H1 (cell line): ENCODE results near the gene CYREN. TPM values are rescaled to one million over a fixed set of nuclear protein-coding genes. Genes with fewer than 3 reads are reported as not detected.

ENCODE experiments used
- CTCF ChIA-PET: fragments of 300-600 bp; sonication (Branson Sonifier 250); formaldehyde crosslinking; loops from one replicate; lab custom pipeline; 2021; ENCODE audit not compliant: partially characterized antibody; lab: Charles Lee
- POLR2A ChIA-PET: fragments of 300-600 bp; sonication (Branson Sonifier 250); formaldehyde crosslinking; loops from one replicate; lab custom pipeline; 2021; ENCODE audit warnings: inconsistent platforms; ENCODE audit not compliant: partially characterized antibody; lab: Charles Lee
- DNase-seq, 2 experiments: peaks; one replicate each; pipeline versions ENCODE4 v3.0.0 to v3.0.0-alpha.2; 2010 to 2022; ENCODE audit warnings: low spot score in 2 of 2, low read depth in 1 of 2, mixed read lengths in 1 of 2
- FAIRE-seq: peaks from 2 replicates; lab custom pipeline; 2011; peaks lifted over from hg19 to GRCh38; lab: Jason Lieb, UNC
- H2AFZ ChIP-seq: 2 replicates; pipeline ENCODE4 v1.8.1; 2012; ENCODE audit warnings: low read length, inconsistent platforms
- H2AK5ac ChIP-seq: 2 replicates; pipeline ENCODE4 v1.6.1; 2013; ENCODE audit warnings: low read depth, low read length
- H2BK120ac ChIP-seq: replicated peaks from 2 replicates; pipeline ENCODE3; 2013; ENCODE audit warnings: low read depth, low read length, inconsistent platforms
- H2BK12ac ChIP-seq: 2 replicates; pipeline ENCODE4 v1.6.1; 2013; ENCODE audit warnings: low read depth, low read length
- H2BK15ac ChIP-seq: 2 replicates; pipeline ENCODE4 v1.6.1; 2013; ENCODE audit warnings: low read length
- H2BK20ac ChIP-seq: 2 replicates; pipeline ENCODE4 v1.6.1; 2013; ENCODE audit warnings: low read length
- H2BK5ac ChIP-seq: 2 replicates; pipeline ENCODE4 v1.6.1; 2013; ENCODE audit warnings: low read depth, low read length
- H3K14ac ChIP-seq: 2 replicates; pipeline ENCODE4 v1.6.1; 2013; ENCODE audit warnings: inconsistent platforms; ENCODE audit not compliant: insufficient read length
- H3K18ac ChIP-seq: 2 replicates; pipeline ENCODE4 v1.6.1; 2013; ENCODE audit warnings: low read length; ENCODE audit errors: extremely low read depth
- H3K23ac ChIP-seq: 2 replicates; pipeline ENCODE4 v1.6.1; 2013; ENCODE audit warnings: inconsistent platforms; ENCODE audit not compliant: insufficient read length
- H3K23me2 ChIP-seq: 2 replicates; pipeline ENCODE4 v1.6.1; 2013; ENCODE audit warnings: low read depth, low read length
- H3K27ac ChIP-seq: 2 replicates; pipeline ENCODE4 v1.6.1; 2011; ENCODE audit warnings: low read depth, low read length, inconsistent platforms
- H3K27me3 ChIP-seq, 4 experiments: replicated peaks in 1 of 4; 1 replicate in 1 of 4; 2 replicates in 3 of 4; pipeline versions ENCODE4 v1.6.1 to v1.8.1; 2011 to 2013; ENCODE audit warnings: low read length in 3 of 4, mild to moderate bottlenecking in 3 of 4, inconsistent platforms in 2 of 4, mixed read lengths in 2 of 4, moderate library complexity in 1 of 4; ENCODE audit not compliant: control insufficient read depth in 3 of 4, insufficient read depth in 3 of 4; ENCODE audit errors: extremely low read depth in 1 of 4
- H3K36me3 ChIP-seq, 4 experiments: 2 replicates each; pipeline versions ENCODE4 v1.6.1 to v1.8.1; 2011 to 2013; ENCODE audit warnings: mild to moderate bottlenecking in 4 of 4, low read length in 3 of 4, moderate library complexity in 2 of 4, control low read depth in 1 of 4, inconsistent platforms in 1 of 4; ENCODE audit not compliant: insufficient read depth in 4 of 4, control insufficient read depth in 2 of 4
- H3K4ac ChIP-seq: replicated peaks from 2 replicates; pipeline ENCODE3; 2013; ENCODE audit warnings: low read length, low read depth, mixed read lengths, inconsistent platforms; ENCODE audit not compliant: insufficient read length
- H3K4me1 ChIP-seq, 4 experiments: replicated peaks in 1 of 4; 1 replicate in 1 of 4; 2 replicates in 3 of 4; pipeline versions ENCODE4 v1.6.1 to v1.8.1; 2011 to 2013; ENCODE audit warnings: low read length in 3 of 4, inconsistent platforms in 2 of 4, mixed read lengths in 1 of 4; ENCODE audit not compliant: insufficient read depth in 4 of 4, control insufficient read depth in 3 of 4
- H3K4me2 ChIP-seq, 2 experiments: 2 replicates each; pipeline versions ENCODE4 v1.6.1 to v1.8.1; 2011 to 2013; ENCODE audit warnings: low read depth in 2 of 2, low read length in 2 of 2, control low read depth in 1 of 2, inconsistent platforms in 1 of 2, mild to moderate bottlenecking in 1 of 2; ENCODE audit not compliant: insufficient read depth in 1 of 2
- H3K4me3 ChIP-seq, 4 experiments: fragments of 200-600, 300-600 bp in 1 of 4; sonication (generic), shearing (Covaris generic), sonication (Bioruptor Twin) in 1 of 4; 2 replicates each; pipeline versions ENCODE4 v1.5.1 to v1.8.1; 2011 to 2016; ENCODE audit warnings: low read length in 4 of 4, low read depth in 3 of 4, control low read depth in 2 of 4, inconsistent platforms in 2 of 4, mild to moderate bottlenecking in 2 of 4, mixed read lengths in 1 of 4, moderate library complexity in 1 of 4; ENCODE audit not compliant: insufficient read depth in 2 of 4; ENCODE audit errors: extremely low read depth in 1 of 4
- H3K56ac ChIP-seq: replicated peaks from 2 replicates; pipeline ENCODE3; 2013; ENCODE audit warnings: low read depth, mild to moderate bottlenecking, mixed read lengths, low read length, inconsistent platforms; ENCODE audit not compliant: insufficient read length
- H3K79me1 ChIP-seq: 2 replicates; pipeline ENCODE4 v1.6.1; 2013; ENCODE audit warnings: low read depth, low read length, control low read depth
- H3K79me2 ChIP-seq, 2 experiments: 2 replicates each; pipeline versions ENCODE4 v1.6.1 to v1.8.1; 2012 to 2013; ENCODE audit warnings: low read length in 2 of 2, mild to moderate bottlenecking in 2 of 2, inconsistent platforms in 1 of 2; ENCODE audit not compliant: insufficient read depth in 2 of 2, control insufficient read depth in 1 of 2
- H3K9ac ChIP-seq, 4 experiments: replicated peaks in 1 of 4; 1 replicate in 1 of 4; 2 replicates in 3 of 4; pipeline versions ENCODE4 v1.6.1 to v1.8.1; 2011 to 2013; ENCODE audit warnings: low read depth in 3 of 4, low read length in 3 of 4, control low read depth in 2 of 4, mild to moderate bottlenecking in 2 of 4, moderate library complexity in 2 of 4, inconsistent platforms in 1 of 4; ENCODE audit errors: extremely low read depth in 1 of 4
- H3K9me3 ChIP-seq, 2 experiments: 2 replicates each; pipeline versions ENCODE4 v1.6.1 to v1.8.1; 2012 to 2013; ENCODE audit warnings: mild to moderate bottlenecking in 2 of 2, moderate library complexity in 2 of 2, control low read depth in 1 of 2, inconsistent platforms in 1 of 2, low read depth in 1 of 2, low read length in 1 of 2, mixed read lengths in 1 of 2; ENCODE audit not compliant: insufficient read depth in 2 of 2
- H4K20me1 ChIP-seq, 2 experiments: replicated peaks in 1 of 2; 2 replicates each; pipeline versions ENCODE3 to v1.8.1; 2011 to 2013; ENCODE audit warnings: inconsistent platforms in 2 of 2, low read length in 2 of 2, mild to moderate bottlenecking in 1 of 2; ENCODE audit not compliant: insufficient read depth in 2 of 2, control insufficient read depth in 1 of 2
- H4K5ac ChIP-seq: 2 replicates; pipeline ENCODE4 v1.6.1; 2013; ENCODE audit warnings: low read length, low read depth, mixed read lengths, inconsistent platforms; ENCODE audit not compliant: insufficient read length
- H4K8ac ChIP-seq: 2 replicates; pipeline ENCODE4 v1.8.0; 2013; ENCODE audit warnings: mild to moderate bottlenecking, moderate library complexity, low read length, inconsistent platforms; ENCODE audit not compliant: insufficient read depth; ENCODE audit errors: extremely low read depth
- H4K91ac ChIP-seq: replicated peaks from 2 replicates; pipeline ENCODE3; 2013; ENCODE audit warnings: low read length, mixed read lengths, inconsistent platforms; ENCODE audit not compliant: insufficient read length
- CREB1 ChIP-seq: IDR thresholded peaks from 2 replicates; pipeline ENCODE4 v1.6.1; 2012; ENCODE audit warnings: inconsistent platforms
- EZH2 ChIP-seq: fragments of 200-600 bp; sonication (generic); IDR thresholded peaks from 2 replicates; pipeline ENCODE4 v1.7.1; 2012; ENCODE audit warnings: low read depth, mild to moderate bottlenecking, moderate library complexity, low read length, inconsistent platforms; ENCODE audit not compliant: severe bottlenecking
- GABPA ChIP-seq: IDR thresholded peaks from 2 replicates; pipeline ENCODE4 v1.6.1; 2011; ENCODE audit warnings: mild to moderate bottlenecking, low read length, moderate library complexity, borderline replicate concordance; ENCODE audit not compliant: insufficient read depth
- PHF8 ChIP-seq: fragments of 200-600 bp; sonication (generic); conservative IDR thresholded peaks from 2 replicates; pipeline ENCODE4 v1.7.1; 2012; ENCODE audit warnings: low read depth, mild to moderate bottlenecking, inconsistent platforms, low read length, moderate library complexity
- RFX5 ChIP-seq: IDR thresholded peaks from 2 replicates; pipeline ENCODE4 v1.6.1; 2011; ENCODE audit warnings: low read depth, low read length, improper control_type of control experiment, borderline replicate concordance
- WGBS, 2 experiments: shearing (Covaris generic) in 1 of 2; methylation state at CpG; one replicate each; pipeline versions ENCODE4 v1.1.6 to v1.1.7; 2013 to 2015; ENCODE audit warnings: low lambda C conversion rate in 2 of 2, mixed read lengths in 2 of 2, inconsistent platforms in 1 of 2, low coverage in 1 of 2, missing lambda C conversion rate in 1 of 2; ENCODE audit not compliant: insufficient replicate concordance in 2 of 2, insufficient coverage in 1 of 2, insufficient read length in 1 of 2; ENCODE audit errors: extremely low coverage in 1 of 2, missing lambda C conversion rate in 1 of 2; 5-methylcytosine and 5-hydroxymethylcytosine counted together
- polyA plus RNA-seq, 7 experiments: library from polyadenylated mRNA; depleted of rRNA in 3 of 7; stranded (reverse) in 5 of 7; unstranded in 2 of 7; fragments of >200 nt in 5 of 7; fragments of 200-250 nt in 2 of 7; gene quantifications; 1 replicate in 5 of 7; 2 replicates in 1 of 7; 4 replicates in 1 of 7; pipeline versions ENCODE4 v1.2.1 to v1.2.3, GENCODE V29; 2011 to 2013; ENCODE audit warnings: missing spikeins in 2 of 7, mixed read lengths in 2 of 7
- total RNA-seq: library from RNA; stranded (reverse); fragmentation: NEBNext Ultra II Directional; extraction: Animal tissue kit (Norgen Biotek cat#: 25700); gene quantifications from 2 replicates; pipeline ENCODE4 v1.2.1, GENCODE V29; 2021

Gene CYREN
- total and polyA plus RNA-seq, 2 of the 8 experiments (the other 6 are each of a cell fraction or from before 2014, with no cell fraction given) = 25.1 to 46.2 TPM

GRCh38 chr7:135204876-135205275 is 34.4 kb upstream of the CYREN start:
- no peak overlapping the region for H3K9ac ChIP-seq
- H2BK12ac ChIP-seq = no peak overlapping the region
- WGBS, 2 experiments = 92% methylated on average over 5 of the region's 5 CpGs; no CpG with 5 or more reads in 1 of the 2 experiments
- H4K91ac ChIP-seq = no peak overlapping the region
- POLR2A ChIA-PET = no interaction called here
- H4K5ac ChIP-seq = no peak overlapping the region
- no peak overlapping the region for H3K4me3 ChIP-seq
- TF ChIP-seq EZH2 = no peak
- TF ChIP-seq CREB1 = no peak
- no peak for TF ChIP-seq RFX5
- no peak for TF ChIP-seq PHF8
- TF ChIP-seq GABPA = no peak
- TF ChIP-seq, all 59 proteins: peak for 0
- H3K79me2 ChIP-seq = no peaks in the 10 kb centered on the region
- no peaks in the 10 kb centered on the region for H3K27me3 ChIP-seq
- H3K4me2 ChIP-seq = no peak overlapping the region
- H4K8ac ChIP-seq = no peak overlapping the region
- H4K20me1 ChIP-seq = peaks cover 0 to 1% of the 10 kb centered on the region in 2 experiments
- H3K36me3 ChIP-seq = peaks cover 0 to 3% (median 0%) of the 10 kb centered on the region in 4 experiments; a peak in 1 of 8 replicates
- CTCF ChIA-PET = interaction anchor here (0.7 to 2.4 kb wide), 3 partner anchors 34 to 199 kb away, joined by 3 to 7 read pairs (median 3); no protein-coding TSS in a partner anchor
- H3K27ac ChIP-seq = no peak overlapping the region
- H2BK15ac ChIP-seq = no peak overlapping the region
- H3K23ac ChIP-seq = no peak overlapping the region
- H2AK5ac ChIP-seq = no peak overlapping the region
- no peak for FAIRE-seq
- no peak overlapping the region for H3K18ac ChIP-seq
- no peak overlapping the region for H2BK5ac ChIP-seq
- no peaks in the 10 kb centered on the region for H3K9me3 ChIP-seq
- no peaks in the 10 kb centered on the region for H3K23me2 ChIP-seq
- H3K4me1 ChIP-seq = no peaks in the 10 kb centered on the region; a peak in 1 of 7 replicates
- no peak overlapping the region for H3K4ac ChIP-seq
- no peak overlapping the region for H2AFZ ChIP-seq
- H3K79me1 ChIP-seq = no peaks in the 10 kb centered on the region; the same call in 1 of the 2 replicates
- no peak overlapping the region for H2BK20ac ChIP-seq
- H3K14ac ChIP-seq = no peak overlapping the region
- DNase-seq = no peak
- H2BK120ac ChIP-seq = no peak overlapping the region
- no peak overlapping the region for H3K56ac ChIP-seq
